Heart left ventricle (tissue), 16 donors: ENCODE data around the gene DKK3. TPM values are rescaled to one million over a fixed set of nuclear protein-coding genes. Genes with fewer than 3 reads are reported as not detected.

Source experiments
- ATAC-seq, 4 donors: fragments of 200-7000 bp; cut with Tn5 transposase; one replicate each; pipeline ENCODE4 v1.9.1; 2020 to 2022; ENCODE audit warnings: moderate library complexity in 4 of 4, mild to moderate bottlenecking in 3 of 4, moderate number of reproducible peaks in 1 of 4
- DNase-seq, 5 donors: peaks; one replicate each; pipeline ENCODE4 v3.0.0-alpha.2; 2020
- H3K27ac ChIP-seq, 12 donors: fragments of 200-600 bp; sonication (generic) in 4 of 12; one replicate each; pipeline versions ENCODE4 v1.5.0 to v1.8.0; 2016 to 2022; ENCODE audit warnings: mild to moderate bottlenecking in 2 of 12
- H3K27me3 ChIP-seq, 9 donors: fragments of 200-600 bp; sonication (generic) in 2 of 9; one replicate each; pipeline versions ENCODE4 v1.5.1 to v1.8.0; 2016 to 2022; ENCODE audit warnings: mild to moderate bottlenecking in 3 of 9
- H3K36me3 ChIP-seq, 9 donors: fragments of 200-600 bp; sonication (generic) in 2 of 9; one replicate each; pipeline versions ENCODE4 v1.5.0 to v1.8.0; 2018 to 2022; ENCODE audit warnings: mild to moderate bottlenecking in 2 of 9
- H3K4me1 ChIP-seq, 12 donors: fragments of 200-600 bp; sonication (generic) in 4 of 12; one replicate each; pipeline versions ENCODE4 v1.5.0 to v1.8.0; 2016 to 2022; ENCODE audit warnings: mild to moderate bottlenecking in 3 of 12
- H3K4me3 ChIP-seq, 12 donors: fragments of 200-600 bp; sonication (generic) in 4 of 12; one replicate each; pipeline versions ENCODE4 v1.5.0 to v1.8.0; 2017 to 2022; ENCODE audit warnings: mild to moderate bottlenecking in 9 of 12, moderate library complexity in 4 of 12
- H3K9me3 ChIP-seq, 12 donors: fragments of 200-600 bp; sonication (generic) in 4 of 12; one replicate each; pipeline versions ENCODE4 v1.5.0 to v1.8.0; 2016 to 2022; ENCODE audit warnings: mild to moderate bottlenecking in 1 of 12
- POLR2A ChIP-seq, 2 donors: fragments of 450-650 bp; IDR thresholded peaks; one replicate each; pipeline ENCODE4 v1.6.1; 2017; ENCODE audit warnings: antibody characterized with exemption in 2 of 2, mild to moderate bottlenecking in 2 of 2, moderate library complexity in 2 of 2
- WGBS, 4 donors: extraction: QIAGEN DNeasy Blood & Tissue Kit in 2 of 4; methylation state at CpG; one replicate each; pipeline versions ENCODE4 v1.1.5 to v1.1.7; 2013 to 2018; 5-methylcytosine and 5-hydroxymethylcytosine counted together
- intact Hi-C, 10 donors: fragments of 100-400 bp; cut with DNase I; formaldehyde crosslinking; loops; one replicate each; pipeline versions ENCODE4 v1.11.1 to v1.14.2; 2022
- polyA plus RNA-seq, 2 donors: library from polyadenylated mRNA; stranded (reverse); fragments of 200-250 nt; gene quantifications; one replicate each; pipeline ENCODE4 v1.2.3, GENCODE V29; 2013
- total RNA-seq, 9 donors: library from RNA; depleted of rRNA in 2 of 9; stranded (reverse); fragments of >200 nt in 2 of 9; fragmentation: NEBNext Ultra II Directional in 3 of 9; extraction: Animal tissue kit (Norgen Biotek cat#: 25700) in 3 of 9; gene quantifications; one replicate each; pipeline versions ENCODE4 v1.1.0 to v1.2.4, GENCODE V29; 2016 to 2023
- TF ChIP-seq, protein P1 (sequence below), 12 donors: fragments of 200-600 bp; sonication (generic) in 4 of 12; IDR thresholded peaks; one replicate each; pipeline versions ENCODE4 v1.5.0 to v1.8.0; 2018 to 2022; ENCODE audit warnings: antibody characterized with exemption in 12 of 12, mild to moderate bottlenecking in 5 of 12
- donor health status: ischemic (EF 13 %, LVEDD 7.1; RV severe dilation, severe dysfunction).
- donor health status: healthy with polysubstance abuse.
- donor health status: DM: no; HTN: yes; CAD: no.
- donor health status: DM: no; HTN: no; CAD: no.
- donor health status: ischemic (EF 25% LVEDD 6.9; RV normal size, moderate dysfunction).
- donor health status: ischemic (EF 25% LVEDD 5.7; RV mildly dilated, moderate dysfunction).
- donor health status: healthy.
- donor health status: DM: yes; HTN: yes; CAD: no.
- donor health status: ischemic (EF 35%, LVEDD 5.7; RV mildly dilated, moderate dysfunction).
- donor health status: nonischemic (EF 11% LVEDD 7.7; RV severe dilation, severe dysfunction).
- donor health status: DM: yes; HTN: yes; CAD: no.
- donor health status: PGD.
- donor health status: ischemic (EF 29% LVEDD 5.4; RV normal size, mild dysfunction).
- donor health status: nonischemic (EF 23%, LVEDD 6.1; RV moderate dilation, normal function).

Gene DKK3
- total and polyA plus RNA-seq, 11 donors: 117 to 851 (median 707) TPM

DNA sequence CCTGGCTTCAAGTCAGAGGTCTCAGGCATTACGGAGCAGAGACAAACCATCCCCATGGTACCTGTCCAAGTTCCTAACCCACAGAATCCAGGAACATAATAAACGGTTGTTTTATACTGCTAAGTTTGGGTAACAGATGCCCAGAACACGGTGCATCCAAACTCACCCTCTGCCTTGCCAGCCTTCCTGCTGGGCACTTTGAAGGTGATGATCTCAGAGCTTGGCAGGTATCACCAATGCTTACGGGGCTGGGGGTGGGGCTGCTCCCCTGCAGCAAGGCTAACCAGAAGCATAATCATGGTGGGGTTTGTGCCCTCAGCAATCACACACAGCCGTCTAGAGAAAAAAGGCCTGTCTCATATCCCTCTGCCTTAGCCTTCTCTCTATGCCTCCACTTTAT is 27.1 kb downstream of the DKK3 start:
- intact Hi-C loops: loop anchor here in 2 of 10 donors (5.0 kb wide), 2 partner anchors 36 to 139 kb away; partner anchors contain the start of gene USP47 (in 1 of the 2)
- Histone ChIP-seq H3K27me3 (no peaks in the 10 kb centered on the region), H3K9me3 (peaks cover 0 to 5% (median 0%) of the 10 kb centered on the region in 12 donors), H3K27ac (peak overlapping the region; percentile 73 to 97 (median 88)), H3K4me1 (peaks cover 28 to 97% (median 83%) of the 10 kb centered on the region in 12 donors), H3K4me3 (no peak overlapping the region), H3K36me3 (no peaks in the 10 kb centered on the region)
- WGBS, 4 donors: 58 to 68% (median 63%) methylated on average over 5 of the region's 5 CpGs
- ATAC-seq (no peak), DNase-seq (no peak)
- TF ChIP-seq, protein P1, sequence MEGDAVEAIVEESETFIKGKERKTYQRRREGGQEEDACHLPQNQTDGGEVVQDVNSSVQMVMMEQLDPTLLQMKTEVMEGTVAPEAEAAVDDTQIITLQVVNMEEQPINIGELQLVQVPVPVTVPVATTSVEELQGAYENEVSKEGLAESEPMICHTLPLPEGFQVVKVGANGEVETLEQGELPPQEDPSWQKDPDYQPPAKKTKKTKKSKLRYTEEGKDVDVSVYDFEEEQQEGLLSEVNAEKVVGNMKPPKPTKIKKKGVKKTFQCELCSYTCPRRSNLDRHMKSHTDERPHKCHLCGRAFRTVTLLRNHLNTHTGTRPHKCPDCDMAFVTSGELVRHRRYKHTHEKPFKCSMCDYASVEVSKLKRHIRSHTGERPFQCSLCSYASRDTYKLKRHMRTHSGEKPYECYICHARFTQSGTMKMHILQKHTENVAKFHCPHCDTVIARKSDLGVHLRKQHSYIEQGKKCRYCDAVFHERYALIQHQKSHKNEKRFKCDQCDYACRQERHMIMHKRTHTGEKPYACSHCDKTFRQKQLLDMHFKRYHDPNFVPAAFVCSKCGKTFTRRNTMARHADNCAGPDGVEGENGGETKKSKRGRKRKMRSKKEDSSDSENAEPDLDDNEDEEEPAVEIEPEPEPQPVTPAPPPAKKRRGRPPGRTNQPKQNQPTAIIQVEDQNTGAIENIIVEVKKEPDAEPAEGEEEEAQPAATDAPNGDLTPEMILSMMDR (IDR thresholded peaks at IDR 0.05): no peak
- no peak for TF ChIP-seq POLR2A (IDR thresholded peaks at IDR 0.05)

DNA sequence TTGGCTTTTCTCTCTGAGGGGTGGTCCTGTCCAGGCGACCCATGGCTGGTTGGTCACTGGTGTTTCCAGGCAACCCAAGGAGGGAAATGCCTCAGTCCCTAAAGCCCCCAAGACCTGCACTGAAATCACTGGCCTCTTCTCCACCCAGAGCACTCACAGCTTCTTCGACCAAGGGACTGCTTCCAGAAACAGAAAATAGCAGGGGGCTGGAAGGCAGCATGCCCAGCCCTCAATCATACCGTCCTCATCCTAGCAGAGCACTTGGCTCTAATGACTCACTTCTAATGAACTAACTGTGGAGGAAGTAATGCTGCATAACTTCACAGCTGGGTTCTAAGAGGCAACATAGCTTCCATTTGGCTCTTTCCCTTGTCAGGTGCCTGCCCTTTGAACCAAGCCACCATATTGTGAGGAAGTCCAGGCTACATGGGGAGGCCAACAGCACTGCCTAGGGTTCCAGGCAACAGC is 27.6 kb downstream of the DKK3 start:
- TF ChIP-seq, protein P1 (IDR thresholded peaks at IDR 0.05): no peak
- no peak for TF ChIP-seq POLR2A (IDR thresholded peaks at IDR 0.05)
- ATAC-seq (no peak), DNase-seq (no peak)
- 58 to 80% (median 67%) methylated on average over 2 to 3 of the region's 3 CpGs for WGBS, 4 donors
- Histone ChIP-seq H3K9me3 (peaks cover 0 to 5% (median 0%) of the 10 kb centered on the region in 12 donors), H3K4me3 (no peak overlapping the region), H3K4me1 (peaks cover 26 to 98% (median 83%) of the 10 kb centered on the region in 12 donors), H3K27me3 (no peaks in the 10 kb centered on the region), H3K36me3 (no peaks in the 10 kb centered on the region), H3K27ac (peak overlapping the region; percentile 73 to 97 (median 88))
- intact Hi-C loops: loop anchor here in 2 of 10 donors (5.0 kb wide), 2 partner anchors 36 to 139 kb away; partner anchors contain the start of gene USP47 (in 1 of the 2)

DNA sequence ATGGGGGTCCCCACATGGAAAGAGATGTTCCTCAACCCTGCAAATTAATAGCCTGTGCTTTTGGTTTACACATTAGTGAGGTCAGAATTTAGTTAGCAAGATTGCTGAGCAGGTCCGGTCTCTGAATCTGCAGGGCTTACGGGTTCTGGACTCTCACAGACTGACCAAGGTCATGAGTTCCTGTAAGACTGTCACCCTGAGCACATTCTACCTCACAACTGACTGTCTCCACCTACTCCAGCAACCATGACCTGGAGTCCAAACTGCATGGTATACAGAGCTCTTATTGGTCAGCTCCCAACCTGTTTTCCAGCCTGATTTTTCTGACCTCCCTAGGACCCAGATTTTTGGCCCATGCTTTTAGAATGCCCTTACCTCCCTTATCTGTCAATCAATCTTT is 28.2 kb downstream of the DKK3 start:
- DNase-seq (no peak), ATAC-seq (no peak)
- H3K9me3 ChIP-seq: peaks cover 0 to 5% (median 0%) of the 10 kb centered on the region in 12 donors
- H3K27me3 ChIP-seq: no peaks in the 10 kb centered on the region
- H3K27ac ChIP-seq: peak overlapping the region; percentile 73 to 97 (median 88)
- TF ChIP-seq, protein P1 (IDR thresholded peaks at IDR 0.05): no peak
- TF ChIP-seq POLR2A (IDR thresholded peaks at IDR 0.05): no peak
- peaks cover 25 to 98% (median 83%) of the 10 kb centered on the region in 12 donors for H3K4me1 ChIP-seq
- intact Hi-C loops: loop anchor here in 2 of 10 donors (5.0 kb wide), 2 partner anchors 37 to 138 kb away; partner anchors contain the start of gene USP47 (in 1 of the 2)
- H3K36me3 ChIP-seq: no peaks in the 10 kb centered on the region
- no peak overlapping the region for H3K4me3 ChIP-seq
- WGBS, 4 donors: 80 to 93% (median 86%) methylated on average over 2 of the region's 2 CpGs

DNA sequence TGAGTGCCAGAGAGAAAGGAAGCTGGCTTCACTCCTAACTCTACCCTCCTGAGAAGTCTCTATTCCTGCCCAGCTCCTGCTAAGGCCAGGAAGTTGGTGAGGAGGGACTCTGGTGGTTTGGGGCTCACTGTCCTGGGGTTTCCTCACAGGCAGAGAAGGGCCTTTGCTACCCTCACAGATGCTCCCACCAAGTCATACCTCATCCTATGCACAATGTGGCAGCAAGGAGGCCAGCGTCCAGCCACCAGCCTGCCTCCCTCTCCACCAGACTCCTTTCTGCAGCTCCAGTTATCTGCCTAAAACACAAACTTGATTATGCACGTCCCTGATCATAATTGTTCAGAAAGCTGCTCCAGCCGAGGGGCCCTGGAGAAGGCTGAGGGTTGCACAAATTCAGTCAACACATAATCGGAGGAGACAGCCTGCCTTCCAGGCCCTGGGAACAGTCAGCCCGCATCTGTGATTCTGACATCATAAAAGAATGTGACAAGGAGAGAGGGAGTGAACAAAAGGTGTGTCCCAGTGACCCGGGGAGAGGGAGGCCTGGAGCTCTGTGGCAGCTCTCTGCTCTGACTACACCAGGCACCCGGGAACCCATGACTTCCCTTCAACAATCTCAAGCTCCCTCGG is 28.8 kb downstream of the DKK3 start:
- intact Hi-C loops: loop anchor here in 4 of 10 donors (5.0 to 10.0 kb wide), 5 partner anchors 33 to 137 kb away; partner anchors contain the start of gene USP47 (in 1 of the 4)
- Histone ChIP-seq H3K4me3 (no peak overlapping the region), H3K27ac (peak overlapping the region; percentile 73 to 97 (median 88)), H3K4me1 (peaks cover 25 to 98% (median 83%) of the 10 kb centered on the region in 12 donors), H3K27me3 (no peaks in the 10 kb centered on the region), H3K9me3 (peaks cover 0 to 5% (median 0%) of the 10 kb centered on the region in 12 donors), H3K36me3 (no peaks in the 10 kb centered on the region)
- DNase-seq: peak in 4 of 5 donors; percentile 55 to 77 (median 61)
- ATAC-seq: peak; percentile 46 to 72 (median 64)
- TF ChIP-seq, protein P1 (IDR thresholded peaks at IDR 0.05): no peak
- no peak for TF ChIP-seq POLR2A (IDR thresholded peaks at IDR 0.05)
- 8 to 19% (median 11%) methylated on average over 8 of the region's 8 CpGs for WGBS, 4 donors
